Immature natural killer cell (primary cell): ENCODE measurements around the gene KLF4. TPM values are rescaled to one million over a fixed set of nuclear protein-coding genes. Genes with fewer than 3 reads are reported as not detected.

ENCODE experiments used
- DNase-seq, 3 donors: peaks; one replicate each; pipeline ENCODE4 v3.0.0; 2022; ENCODE audit warnings: mixed read lengths in 1 of 3
- H3K27ac Mint-ChIP-seq, 6 donors: one replicate each; pipeline ENCODE4 v1.8.0; 2020; ENCODE audit warnings: mixed read lengths in 6 of 6, mild to moderate bottlenecking in 5 of 6, inconsistent platforms in 4 of 6, moderate library complexity in 3 of 6
- H3K27me3 Mint-ChIP-seq, 3 donors: one replicate each; pipeline ENCODE4 v1.8.0; 2020 to 2021; ENCODE audit warnings: low read depth in 3 of 3, mild to moderate bottlenecking in 3 of 3, mixed read lengths in 3 of 3, moderate library complexity in 3 of 3, inconsistent platforms in 1 of 3
- H3K36me3 Mint-ChIP-seq, 3 donors: one replicate each; pipeline ENCODE4 v1.8.0; 2020; ENCODE audit warnings: mixed read lengths in 3 of 3, inconsistent platforms in 2 of 3, mild to moderate bottlenecking in 2 of 3
- H3K4me1 Mint-ChIP-seq, 2 donors: one replicate each; pipeline ENCODE4 v1.8.0; 2020; ENCODE audit warnings: inconsistent platforms in 2 of 2, mild to moderate bottlenecking in 2 of 2, mixed read lengths in 2 of 2, moderate library complexity in 1 of 2
- H3K4me3 Mint-ChIP-seq, 5 donors: one replicate each; pipeline ENCODE4 v1.8.0; 2020; ENCODE audit warnings: mild to moderate bottlenecking in 5 of 5, mixed read lengths in 5 of 5, inconsistent platforms in 3 of 5, moderate library complexity in 3 of 5
- H3K9me3 Mint-ChIP-seq, 6 donors: one replicate each; pipeline ENCODE4 v1.8.0; 2020; ENCODE audit warnings: mild to moderate bottlenecking in 6 of 6, mixed read lengths in 6 of 6, inconsistent platforms in 4 of 6, moderate library complexity in 3 of 6
- polyA plus RNA-seq, 3 donors: library from polyadenylated mRNA; unstranded; fragments of 300-500 nt; fragmentation: Illumina TruSeq; gene quantifications; one replicate each; pipeline ENCODE4 v1.2.3, GENCODE V29; 2021

Gene KLF4
- polyA plus RNA-seq, 3 donors from 2014 or later = 0.41 to 2.1 (median 0.67) TPM

DNA sequence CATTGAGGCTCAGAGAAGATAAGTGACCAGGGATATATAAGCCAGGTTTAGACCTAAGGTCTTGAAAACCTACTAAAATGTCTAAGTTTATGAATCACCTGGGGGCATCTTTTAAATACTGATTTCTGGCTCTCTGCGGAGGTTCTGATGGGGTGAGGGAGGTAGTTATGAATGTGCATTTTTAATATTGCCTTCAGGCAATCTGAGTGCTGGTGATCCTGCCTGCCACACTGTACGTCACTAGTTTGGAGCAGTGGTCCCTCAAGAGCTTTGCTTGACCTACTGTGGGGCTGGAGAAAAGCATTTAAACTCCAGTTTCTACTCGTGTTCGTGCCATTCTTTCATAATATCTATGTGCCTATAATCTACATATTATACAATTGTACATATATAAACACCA is 36.1 kb downstream of the KLF4 start:
- Mint-ChIP-seq H3K27ac (no peak overlapping the region), H3K9me3 (no peaks in the 10 kb centered on the region), H3K4me1 (no peaks in the 10 kb centered on the region), H3K36me3 (no peaks in the 10 kb centered on the region), H3K27me3 (peaks cover 0 to 9% (median 4%) of the 10 kb centered on the region in 3 donors), H3K4me3 (no peak overlapping the region)
- DNase-seq = no peak

- Mint-ChIP-seq H3K36me3 (no peaks in the 10 kb centered on the region), H3K4me1 (no peaks in the 10 kb centered on the region), H3K9me3 (no peaks in the 10 kb centered on the region), H3K27ac (no peak overlapping the region), H3K4me3 (no peak overlapping the region), H3K27me3 (peaks cover 0 to 7% (median 2%) of the 10 kb centered on the region in 3 donors)
- no peak for DNase-seq
These were observed 41.7 kb downstream of the KLF4 start for GRCh38 chr9:107447834-107448233.

GRCh38 chr9:107447081-107447480 is 42.5 kb downstream of the KLF4 start:
- Mint-ChIP-seq H3K9me3 (no peaks in the 10 kb centered on the region), H3K4me1 (no peaks in the 10 kb centered on the region), H3K36me3 (no peaks in the 10 kb centered on the region), H3K4me3 (no peak overlapping the region), H3K27ac (no peak overlapping the region), H3K27me3 (peaks cover 0 to 7% (median 2%) of the 10 kb centered on the region in 3 donors)
- no peak for DNase-seq

DNA sequence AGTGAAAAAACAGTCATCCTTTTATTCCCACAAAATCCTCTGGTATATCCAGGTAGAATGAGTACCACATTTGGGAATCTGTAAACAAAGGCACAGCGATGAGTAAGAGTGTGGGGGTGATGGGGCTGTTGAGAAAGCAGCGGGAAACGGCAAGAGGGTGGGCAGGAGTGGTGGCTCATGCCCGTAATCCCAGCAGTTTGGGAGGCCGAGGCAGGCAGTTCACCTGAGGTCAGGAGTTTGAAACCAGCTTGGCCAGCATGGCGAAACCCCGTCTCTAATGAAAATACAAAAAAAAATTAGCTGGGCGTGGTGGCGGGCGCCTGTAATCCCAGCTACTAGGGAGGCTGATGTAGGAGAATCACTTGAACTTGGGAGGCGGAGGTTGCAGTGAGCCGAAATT is 43.1 kb downstream of the KLF4 start:
- H3K9me3 Mint-ChIP-seq = no peaks in the 10 kb centered on the region
- no peaks in the 10 kb centered on the region for H3K4me1 Mint-ChIP-seq
- H3K4me3 Mint-ChIP-seq = no peak overlapping the region
- no peaks in the 10 kb centered on the region for H3K36me3 Mint-ChIP-seq
- H3K27me3 Mint-ChIP-seq = peaks cover 0 to 10% (median 2%) of the 10 kb centered on the region in 3 donors
- DNase-seq = no peak
- no peak overlapping the region for H3K27ac Mint-ChIP-seq

GRCh38 chr9:107443786-107444185 is 45.8 kb downstream of the KLF4 start:
- Mint-ChIP-seq H3K4me1 (no peaks in the 10 kb centered on the region), H3K9me3 (no peaks in the 10 kb centered on the region), H3K36me3 (no peaks in the 10 kb centered on the region), H3K4me3 (no peak overlapping the region), H3K27me3 (peaks cover 2 to 9% (median 6%) of the 10 kb centered on the region in 3 donors), H3K27ac (no peak overlapping the region)
- DNase-seq = no peak

DNA sequence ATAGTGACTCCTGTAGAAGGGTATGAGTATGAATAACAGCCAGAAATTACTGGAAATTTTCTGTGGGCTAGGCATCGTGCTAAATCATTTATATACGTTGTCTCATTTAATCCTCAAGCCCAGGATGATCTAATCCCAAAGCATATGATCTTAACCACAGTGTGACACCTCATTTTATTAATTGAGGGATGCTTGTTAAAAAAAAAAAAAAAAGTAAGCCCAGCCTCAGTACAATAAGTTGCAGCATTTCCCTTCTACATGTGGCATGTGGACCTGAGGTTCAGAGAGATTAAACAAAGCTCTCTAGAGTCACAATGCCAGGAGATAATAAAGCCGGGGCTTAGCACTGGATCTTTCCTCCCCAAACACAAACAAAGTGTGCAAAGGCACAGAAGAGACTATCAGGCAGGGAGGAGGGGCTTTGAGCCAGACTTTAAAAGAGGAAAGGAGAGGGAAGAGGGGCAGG is 49.5 kb downstream of the KLF4 start:
- DNase-seq = no peak
- Mint-ChIP-seq H3K27me3 (peaks cover 2 to 8% (median 6%) of the 10 kb centered on the region in 3 donors), H3K4me1 (no peaks in the 10 kb centered on the region), H3K4me3 (no peak overlapping the region), H3K36me3 (no peaks in the 10 kb centered on the region), H3K9me3 (no peaks in the 10 kb centered on the region), H3K27ac (no peak overlapping the region)

- H3K9me3 Mint-ChIP-seq = no peaks in the 10 kb centered on the region
- H3K27me3 Mint-ChIP-seq = peaks cover 0 to 8% (median 6%) of the 10 kb centered on the region in 3 donors
- no peak overlapping the region for H3K27ac Mint-ChIP-seq
- H3K4me1 Mint-ChIP-seq = no peaks in the 10 kb centered on the region
- H3K4me3 Mint-ChIP-seq = no peak overlapping the region
- no peak for DNase-seq
- no peaks in the 10 kb centered on the region for H3K36me3 Mint-ChIP-seq
These were observed 51.1 kb downstream of the KLF4 start for GRCh38 chr9:107438211-107439031.

- no peak overlapping the region for H3K4me3 Mint-ChIP-seq
- no peaks in the 10 kb centered on the region for H3K9me3 Mint-ChIP-seq
- no peaks in the 10 kb centered on the region for H3K36me3 Mint-ChIP-seq
- H3K4me1 Mint-ChIP-seq = no peaks in the 10 kb centered on the region
- no peak overlapping the region for H3K27ac Mint-ChIP-seq
- peaks cover 0 to 8% (median 6%) of the 10 kb centered on the region in 3 donors for H3K27me3 Mint-ChIP-seq
- no peak for DNase-seq
These were observed 51.9 kb downstream of the KLF4 start for GRCh38 chr9:107437716-107438115.

- H3K4me1 Mint-ChIP-seq = no peaks in the 10 kb centered on the region
- H3K27ac Mint-ChIP-seq = no peak overlapping the region
- H3K9me3 Mint-ChIP-seq = no peaks in the 10 kb centered on the region
- no peak for DNase-seq
- no peaks in the 10 kb centered on the region for H3K36me3 Mint-ChIP-seq
- H3K4me3 Mint-ChIP-seq = no peak overlapping the region
- peaks cover 0 to 8% (median 0%) of the 10 kb centered on the region in 3 donors for H3K27me3 Mint-ChIP-seq
These were observed 54.2 kb downstream of the KLF4 start for GRCh38 chr9:107435415-107435814.

Other genes with a start within 250 kb of the KLF4 start
- 10 to 100 TPM; 16.9 to 31.7 (median 17.3) TPM for gene RAD23B, start 206.5 kb downstream of the KLF4 start, polyA plus RNA-seq